ENCODE data around the gene CHAF1B.

DNA sequence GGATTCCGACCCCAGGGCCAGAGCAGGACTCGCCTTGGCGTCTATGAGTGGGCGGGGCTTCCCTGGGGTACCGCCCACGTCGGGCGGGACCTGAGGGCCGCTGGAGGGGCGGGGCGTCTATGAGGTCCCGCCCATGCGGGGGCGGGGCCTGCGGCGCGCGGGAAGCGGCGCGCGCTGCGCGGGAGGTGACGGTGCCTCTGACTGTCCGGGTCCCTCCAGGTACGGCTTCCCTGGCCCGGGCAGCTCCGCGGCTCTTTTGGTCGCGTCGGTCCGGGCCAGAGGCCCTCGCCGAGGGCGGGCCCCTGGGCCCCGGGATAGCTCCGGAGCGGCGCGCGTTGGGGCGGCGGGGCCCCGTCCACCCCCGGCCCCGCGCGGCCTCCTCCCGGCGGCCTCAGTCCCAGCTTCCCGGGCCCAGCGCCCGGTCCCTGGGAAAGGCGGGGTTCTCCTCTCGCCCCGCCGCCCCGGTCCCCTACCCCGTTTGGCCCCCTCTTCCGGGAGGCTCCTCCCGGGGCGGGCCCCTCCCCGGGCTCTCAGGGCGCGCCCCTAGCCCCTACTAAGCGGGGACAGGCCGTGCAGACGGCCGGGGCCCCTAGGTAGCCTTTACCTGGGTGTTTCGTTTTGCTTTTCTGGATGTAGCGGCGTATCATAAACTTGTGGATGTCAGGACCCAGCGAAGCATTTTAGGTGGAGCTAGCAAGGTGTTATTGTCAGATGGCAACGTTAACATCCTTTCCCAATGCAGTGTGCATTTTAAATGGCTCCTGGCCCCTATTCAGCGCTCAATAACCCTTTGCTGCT is at the start of gene CHAF1B:
- no peak for TF ChIP-seq ZFX (IDR thresholded peaks at IDR 0.05; ENCODE audit: borderline replicate concordance)
- TF ChIP-seq, protein P1, sequence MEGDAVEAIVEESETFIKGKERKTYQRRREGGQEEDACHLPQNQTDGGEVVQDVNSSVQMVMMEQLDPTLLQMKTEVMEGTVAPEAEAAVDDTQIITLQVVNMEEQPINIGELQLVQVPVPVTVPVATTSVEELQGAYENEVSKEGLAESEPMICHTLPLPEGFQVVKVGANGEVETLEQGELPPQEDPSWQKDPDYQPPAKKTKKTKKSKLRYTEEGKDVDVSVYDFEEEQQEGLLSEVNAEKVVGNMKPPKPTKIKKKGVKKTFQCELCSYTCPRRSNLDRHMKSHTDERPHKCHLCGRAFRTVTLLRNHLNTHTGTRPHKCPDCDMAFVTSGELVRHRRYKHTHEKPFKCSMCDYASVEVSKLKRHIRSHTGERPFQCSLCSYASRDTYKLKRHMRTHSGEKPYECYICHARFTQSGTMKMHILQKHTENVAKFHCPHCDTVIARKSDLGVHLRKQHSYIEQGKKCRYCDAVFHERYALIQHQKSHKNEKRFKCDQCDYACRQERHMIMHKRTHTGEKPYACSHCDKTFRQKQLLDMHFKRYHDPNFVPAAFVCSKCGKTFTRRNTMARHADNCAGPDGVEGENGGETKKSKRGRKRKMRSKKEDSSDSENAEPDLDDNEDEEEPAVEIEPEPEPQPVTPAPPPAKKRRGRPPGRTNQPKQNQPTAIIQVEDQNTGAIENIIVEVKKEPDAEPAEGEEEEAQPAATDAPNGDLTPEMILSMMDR (IDR thresholded peaks at IDR 0.05): no peak

All from 22Rv1 (cell line).